ENCODE data around the gene NTN1. TPM values are rescaled to one million over a fixed set of nuclear protein-coding genes. Genes with fewer than 3 reads are reported as not detected.
"Not testable (repeated sequence)": the region's sequence is repeated elsewhere in the genome, so short reads cannot be mapped to it uniquely, and the experiment has no call there.

NTN1 gene
- polyA plus RNA-seq, 3 donors: 3.3 to 12.0 (median 7.9) TPM

- DNase-seq (ENCODE audit: extremely low read depth in 1 of 11, low read depth in 9 of 11, low spot score in 4 of 11): no peak
Observed at GRCh38 chr17:9244066-9245052, 223.0 kb downstream of the NTN1 start.

GRCh38 chr17:9247401-9247938 lies 226.2 kb downstream of the NTN1 start:
- no peak for DNase-seq (ENCODE audit: extremely low read depth in 1 of 11, low read depth in 9 of 11, low spot score in 4 of 11)

GRCh38 chr17:9249245-9249953 lies 228.1 kb downstream of the NTN1 start:
- DNase-seq (ENCODE audit: extremely low read depth in 1 of 11, low read depth in 9 of 11, low spot score in 4 of 11): no peak

GRCh38 chr17:9251273-9251672 lies 230.0 kb downstream of the NTN1 start:
- no peak for DNase-seq (ENCODE audit: extremely low read depth in 1 of 11, low read depth in 9 of 11, low spot score in 4 of 11)

GRCh38 chr17:9253308-9253707 lies 232.0 kb downstream of the NTN1 start:
- no peak for DNase-seq (ENCODE audit: extremely low read depth in 1 of 11, low read depth in 9 of 11, low spot score in 4 of 11)

- DNase-seq (ENCODE audit: extremely low read depth in 1 of 11, low read depth in 9 of 11, low spot score in 4 of 11): no peak
Observed at GRCh38 chr17:9254841-9255240, 233.5 kb downstream of the NTN1 start.

- DNase-seq (ENCODE audit: extremely low read depth in 1 of 11, low read depth in 9 of 11, low spot score in 4 of 11): no peak
Observed at GRCh38 chr17:9255833-9256232, 234.5 kb downstream of the NTN1 start.

GRCh38 chr17:9256361-9256750 lies 235.0 kb downstream of the NTN1 start:
- DNase-seq (ENCODE audit: extremely low read depth in 1 of 11, low read depth in 9 of 11, low spot score in 4 of 11): no peak

- no peak for DNase-seq (ENCODE audit: extremely low read depth in 1 of 11, low read depth in 9 of 11, low spot score in 4 of 11)
Observed at GRCh38 chr17:9256751-9257629, 235.7 kb downstream of the NTN1 start.

GRCh38 chr17:9257630-9257965 lies 236.3 kb downstream of the NTN1 start:
- DNase-seq (ENCODE audit: extremely low read depth in 1 of 11, low read depth in 9 of 11, low spot score in 4 of 11): not testable (repeated sequence)

- no peak for DNase-seq (ENCODE audit: extremely low read depth in 1 of 11, low read depth in 9 of 11, low spot score in 4 of 11)
Observed at GRCh38 chr17:9258115-9259015, 237.1 kb downstream of the NTN1 start.

- DNase-seq (ENCODE audit: extremely low read depth in 1 of 11, low read depth in 9 of 11, low spot score in 4 of 11): no peak
Observed at GRCh38 chr17:9259419-9259818, 238.1 kb downstream of the NTN1 start.

GRCh38 chr17:9261081-9262012 lies 240.0 kb downstream of the NTN1 start:
- no peak for DNase-seq (ENCODE audit: extremely low read depth in 1 of 11, low read depth in 9 of 11, low spot score in 4 of 11)

GRCh38 chr17:9266031-9266680 lies 244.8 kb downstream of the NTN1 start:
- no peak for DNase-seq (ENCODE audit: extremely low read depth in 1 of 11, low read depth in 9 of 11, low spot score in 4 of 11)

- no peak for DNase-seq (ENCODE audit: extremely low read depth in 1 of 11, low read depth in 9 of 11, low spot score in 4 of 11)
Observed at GRCh38 chr17:9266697-9267117, 245.4 kb downstream of the NTN1 start.

GRCh38 chr17:9268546-9268945 lies 247.2 kb downstream of the NTN1 start:
- no peak for DNase-seq (ENCODE audit: extremely low read depth in 1 of 11, low read depth in 9 of 11, low spot score in 4 of 11)

Measured in renal cortex interstitium (tissue), 11 donors.